Ishikawa (cell line): Measurements from ENCODE around the gene SRGAP1.

Source experiments
- CEBPB ChIP-seq: IDR thresholded peaks from 2 replicates; pipeline ENCODE4 v1.6.1; 2012
- CREB1 ChIP-seq: IDR thresholded peaks from 2 replicates; pipeline ENCODE4 v1.6.1; 2012; ENCODE audit warnings: low read depth
- EGR1 ChIP-seq: IDR thresholded peaks from 2 replicates; pipeline ENCODE4 v1.6.1; 2012
- EP300 ChIP-seq: IDR thresholded peaks from 2 replicates; pipeline ENCODE4 v1.6.1; 2012; ENCODE audit warnings: borderline replicate concordance
- FOXM1 ChIP-seq: IDR thresholded peaks from 2 replicates; pipeline ENCODE4 v1.6.1; 2012; ENCODE audit warnings: low read depth, borderline replicate concordance
- MAX ChIP-seq: IDR thresholded peaks from 2 replicates; pipeline ENCODE4 v1.6.1; 2012
- NFIC ChIP-seq: IDR thresholded peaks from 2 replicates; pipeline ENCODE4 v1.6.1; 2012
- RAD21 ChIP-seq: IDR thresholded peaks from 2 replicates; pipeline ENCODE4 v1.6.1; 2012; ENCODE audit warnings: low read depth
- REST ChIP-seq: IDR thresholded peaks from 2 replicates; pipeline ENCODE4 v1.6.1; 2012; ENCODE audit warnings: low read depth, mild to moderate bottlenecking
- TAF1 ChIP-seq: IDR thresholded peaks from 2 replicates; pipeline ENCODE4 v1.6.1; 2012; ENCODE audit warnings: low read depth, mild to moderate bottlenecking
- TCF12 ChIP-seq: IDR thresholded peaks from 2 replicates; pipeline ENCODE4 v1.6.1; 2012; ENCODE audit warnings: low read depth
- TEAD4 ChIP-seq: IDR thresholded peaks from 2 replicates; pipeline ENCODE4 v1.6.1; 2012
- USF1 ChIP-seq: IDR thresholded peaks from 2 replicates; pipeline ENCODE4 v1.6.1; 2012
- YY1 ChIP-seq: IDR thresholded peaks from 2 replicates; pipeline ENCODE4 v1.6.1; 2012; ENCODE audit warnings: low read depth
- ZBTB7A ChIP-seq: IDR thresholded peaks from 2 replicates; pipeline ENCODE4 v1.6.1; 2012; ENCODE audit warnings: low read depth

Gene SRGAP1

GRCh38 chr12:63961048-63961447, 116.5 kb downstream of the SRGAP1 start:
- no peak for TF ChIP-seq TAF1
- no peak for TF ChIP-seq CEBPB
- TF ChIP-seq TCF12 = no peak
- no peak for TF ChIP-seq USF1
- TF ChIP-seq EGR1 = no peak
- no peak for TF ChIP-seq YY1
- TF ChIP-seq MAX = no peak
- no peak for TF ChIP-seq FOXM1
- TF ChIP-seq TEAD4 = no peak

- no peak for TF ChIP-seq EGR1
- TF ChIP-seq ZBTB7A = no peak
- no peak for TF ChIP-seq EP300
- TF ChIP-seq REST = no peak
- TF ChIP-seq USF1 = no peak
- no peak for TF ChIP-seq YY1
- no peak for TF ChIP-seq NFIC
- TF ChIP-seq TCF12 = no peak
Observed at GRCh38 chr12:63961543-63961942, 117.0 kb downstream of the SRGAP1 start.

GRCh38 chr12:63963868-63964267, 119.4 kb downstream of the SRGAP1 start:
- TF ChIP-seq CEBPB (no peak), REST (no peak)

- TF ChIP-seq MAX (no peak), TCF12 (no peak), CREB1 (no peak), TEAD4 (no peak), RAD21 (no peak), TAF1 (no peak), EGR1 (no peak), USF1 (no peak), YY1 (no peak), NFIC (no peak), ZBTB7A (no peak), FOXM1 (no peak), CEBPB (no peak), REST (no peak), EP300 (no peak)
Observed at GRCh38 chr12:63964301-63964700, 119.8 kb downstream of the SRGAP1 start.
